ENCODE data around the gene TMEM59.

TMEM59 gene

GRCh38 chr1:53986458-53986857 lies 66.5 kb downstream of the TMEM59 start:
- no peak for DNase-seq (ENCODE audit: low read depth in 1 of 2, low spot score in 1 of 2)

DNA sequence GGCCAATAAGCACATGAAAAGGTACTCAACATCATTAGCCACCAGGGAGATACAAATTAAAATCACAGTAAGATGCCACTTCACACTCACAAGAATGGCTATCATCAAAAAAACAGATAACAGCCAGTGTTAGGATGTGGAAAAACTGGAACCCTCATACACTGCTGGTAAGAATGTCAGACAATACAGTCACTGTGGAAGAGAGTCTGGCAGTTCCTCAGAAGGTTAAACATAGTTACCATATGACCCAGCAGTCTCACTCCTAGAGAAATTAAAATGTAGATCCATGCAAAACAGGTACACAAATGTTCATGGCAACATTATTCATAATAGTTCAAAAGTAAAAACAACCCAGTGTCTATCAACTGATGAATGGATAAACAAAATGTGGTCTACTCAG lies 68.3 kb downstream of the TMEM59 start:
- no peak for DNase-seq (ENCODE audit: low read depth in 1 of 2, low spot score in 1 of 2)

DNA sequence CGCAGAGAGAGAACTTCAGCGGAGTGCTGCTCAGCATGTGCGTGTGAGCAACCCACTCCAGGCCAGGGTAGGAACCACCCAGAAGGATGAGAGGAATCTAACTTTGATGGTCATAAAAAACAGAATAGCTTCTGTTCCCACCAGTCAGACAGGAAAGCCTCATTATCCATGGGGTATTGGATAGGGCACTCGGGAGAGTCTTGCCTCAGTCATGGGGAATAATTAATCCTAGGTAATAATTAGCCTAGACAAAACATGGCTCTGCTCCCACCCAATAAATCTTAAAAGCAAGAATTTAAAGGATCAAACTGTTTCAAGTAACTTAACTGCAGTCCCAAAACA lies 70.3 kb downstream of the TMEM59 start:
- no peak for DNase-seq (ENCODE audit: low read depth in 1 of 2, low spot score in 1 of 2)

DNA sequence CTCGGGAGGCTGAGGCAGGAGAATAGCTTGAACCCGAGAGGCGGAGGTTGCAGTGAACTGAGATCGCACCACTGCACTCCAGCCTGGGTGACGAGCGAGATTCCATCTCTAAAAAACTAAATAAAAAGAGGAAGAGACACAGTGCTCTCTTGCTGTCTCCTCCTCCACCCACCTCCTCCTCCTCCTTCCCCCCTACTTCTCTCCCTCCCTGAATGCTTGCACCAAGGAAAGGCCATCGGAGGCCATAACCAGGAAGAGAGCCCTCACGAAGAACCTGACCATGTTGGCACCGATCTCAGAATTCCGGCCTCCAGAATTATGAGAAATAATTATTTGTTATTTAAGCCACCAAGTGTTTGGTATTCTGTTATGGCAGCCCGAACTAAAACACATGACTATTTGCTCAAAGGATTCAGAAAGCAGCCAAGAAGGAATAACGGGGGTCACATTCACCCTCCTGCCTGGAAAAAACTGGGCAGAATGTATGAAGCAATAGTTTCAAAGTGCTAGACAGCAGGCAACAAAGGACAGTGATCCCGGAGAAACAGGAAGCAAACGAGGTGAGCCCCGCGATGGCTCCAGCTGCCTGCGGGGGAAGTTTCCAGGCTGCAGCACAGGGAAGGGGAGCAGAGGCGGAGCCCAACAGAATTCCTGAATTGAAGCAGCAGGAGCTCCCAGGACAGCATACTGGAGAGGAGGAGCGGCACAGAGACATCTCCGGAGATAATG lies 70.8 kb downstream of the TMEM59 start:
- no peak for DNase-seq (ENCODE audit: low read depth in 1 of 2, low spot score in 1 of 2)

DNA sequence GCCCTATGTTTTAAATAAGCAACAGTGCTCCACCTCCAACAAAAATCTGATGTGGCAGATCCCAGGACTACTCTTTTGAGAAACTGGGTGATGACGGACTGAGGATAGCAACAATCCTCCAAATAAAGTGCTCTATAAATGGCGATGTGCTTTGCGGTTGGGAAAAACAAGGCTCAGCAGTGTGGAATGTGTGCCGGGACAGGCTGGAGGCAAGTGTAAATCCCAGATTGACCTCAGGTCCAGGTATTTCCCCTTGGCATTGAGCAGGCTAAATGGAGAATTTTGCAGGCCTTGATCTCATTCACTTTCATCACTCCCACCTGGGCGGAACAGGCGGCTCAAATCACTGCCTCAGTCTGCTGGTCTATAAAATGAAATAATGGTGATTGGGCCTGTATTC lies 71.8 kb downstream of the TMEM59 start:
- no peak for DNase-seq (ENCODE audit: low read depth in 1 of 2, low spot score in 1 of 2)

- no peak for DNase-seq (ENCODE audit: low read depth in 1 of 2, low spot score in 1 of 2)
These were observed 73.1 kb downstream of the TMEM59 start for GRCh38 chr1:53979712-53980450.

Data from stimulated activated CD4-positive, alpha-beta T cell treated with anti-CD3 and anti-CD28 coated beads, Interleukin-15, amount 100 ng/mL, for 1 hour (primary cell).